GM12864 (cell line): ENCODE measurements around the gene ALDH3A2.

Experiments used
- DNase-seq: peaks from one replicate; pipeline ENCODE4 v3.0.0-alpha.2; 2011; ENCODE audit warnings: low read depth
- H3K4me3 ChIP-seq: 2 replicates; pipeline ENCODE4 v1.5.1; 2011; ENCODE audit warnings: mild to moderate bottlenecking, low read depth, low read length, control low read depth
- CTCF ChIP-seq: IDR thresholded peaks from 2 replicates; pipeline ENCODE4 v1.5.1; 2011; ENCODE audit warnings: low read depth, mild to moderate bottlenecking, moderate library complexity, low read length, control low read depth, inconsistent platforms; ENCODE audit errors: missing control alignments

The ALDH3A2 gene

GRCh38 chr17:19714542-19715411 is 66.2 kb downstream of the ALDH3A2 start:
- H3K4me3 ChIP-seq = no peak overlapping the region
- no peak for DNase-seq
- no peak for TF ChIP-seq CTCF

GRCh38 chr17:19716108-19717030 is 67.8 kb downstream of the ALDH3A2 start, which contains the start of gene SLC47A2:
Gene SLC47A2, minus strand, starts transcription at chr17:19716584. Its CDS starts 29 bp downstream, at chr17:19716555.
- no peak for TF ChIP-seq CTCF
- DNase-seq = no peak
- no peak within 1 kb of the TSS for H3K4me3 ChIP-seq

- no peak for TF ChIP-seq CTCF
- no peak overlapping the region for H3K4me3 ChIP-seq
- no peak for DNase-seq
Measured at GRCh38 chr17:19717031-19717360, 68.4 kb downstream of the ALDH3A2 start.

- no peak for TF ChIP-seq CTCF
- no peak for DNase-seq
- H3K4me3 ChIP-seq = no peak overlapping the region
Measured at GRCh38 chr17:19717411-19717908, 68.9 kb downstream of the ALDH3A2 start.

GRCh38 chr17:19718041-19718612 is 69.6 kb downstream of the ALDH3A2 start:
- H3K4me3 ChIP-seq = no peak overlapping the region
- no peak for TF ChIP-seq CTCF

GRCh38 chr17:19718613-19719354 is 70.2 kb downstream of the ALDH3A2 start:
- DNase-seq = no peak
- H3K4me3 ChIP-seq = no peak overlapping the region
- TF ChIP-seq CTCF = peak; percentile 45

More at GRCh38 chr17:19718041-19718612, 69.6 kb downstream of the ALDH3A2 start:
- DNase-seq = no peak
